ENCODE measurements around the gene KCNG2.

DNA sequence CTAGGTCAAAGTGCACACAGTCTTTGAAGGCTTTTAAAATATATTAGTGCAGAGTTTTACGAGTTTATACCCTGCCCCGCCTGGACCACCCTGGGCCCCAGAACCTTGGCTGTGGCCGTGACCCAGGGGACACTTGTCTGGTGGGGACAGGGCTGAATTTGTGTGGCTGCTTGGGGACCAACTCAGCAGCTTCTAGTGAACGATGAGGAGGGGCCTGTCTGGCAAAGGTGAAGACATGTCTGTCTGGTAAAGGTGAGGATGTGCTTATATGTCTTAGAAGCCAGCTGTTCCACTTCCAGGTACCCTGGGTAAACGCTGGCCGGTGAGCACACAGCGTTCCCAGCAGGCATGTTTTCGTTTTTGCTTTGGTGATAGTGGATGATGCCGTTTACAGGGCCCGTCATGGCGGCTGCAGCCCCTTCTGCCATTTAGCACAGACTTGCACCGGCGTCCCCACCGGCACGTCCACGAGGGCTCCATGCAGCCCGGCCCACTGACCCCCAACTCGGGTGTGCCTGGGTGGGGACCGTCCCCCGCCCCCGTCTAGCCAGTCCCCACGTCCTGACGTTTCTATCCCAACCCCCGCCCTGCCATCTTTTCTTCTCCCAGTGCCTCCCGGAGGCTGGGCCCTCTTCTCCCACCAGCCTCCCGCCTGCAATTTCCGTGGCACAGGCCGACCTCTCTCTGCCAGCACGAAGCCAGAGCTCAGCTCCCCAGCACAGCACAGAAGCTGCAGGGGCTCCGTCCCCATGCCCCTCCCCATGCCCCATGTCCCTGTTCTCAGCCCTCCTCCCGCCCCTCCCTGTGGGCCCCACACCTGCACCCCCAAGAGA is 85.9 kb downstream of the KCNG2 start:
- no peak for TF ChIP-seq POLR2A (IDR thresholded peaks at IDR 0.05)
- TF ChIP-seq, protein P1, sequence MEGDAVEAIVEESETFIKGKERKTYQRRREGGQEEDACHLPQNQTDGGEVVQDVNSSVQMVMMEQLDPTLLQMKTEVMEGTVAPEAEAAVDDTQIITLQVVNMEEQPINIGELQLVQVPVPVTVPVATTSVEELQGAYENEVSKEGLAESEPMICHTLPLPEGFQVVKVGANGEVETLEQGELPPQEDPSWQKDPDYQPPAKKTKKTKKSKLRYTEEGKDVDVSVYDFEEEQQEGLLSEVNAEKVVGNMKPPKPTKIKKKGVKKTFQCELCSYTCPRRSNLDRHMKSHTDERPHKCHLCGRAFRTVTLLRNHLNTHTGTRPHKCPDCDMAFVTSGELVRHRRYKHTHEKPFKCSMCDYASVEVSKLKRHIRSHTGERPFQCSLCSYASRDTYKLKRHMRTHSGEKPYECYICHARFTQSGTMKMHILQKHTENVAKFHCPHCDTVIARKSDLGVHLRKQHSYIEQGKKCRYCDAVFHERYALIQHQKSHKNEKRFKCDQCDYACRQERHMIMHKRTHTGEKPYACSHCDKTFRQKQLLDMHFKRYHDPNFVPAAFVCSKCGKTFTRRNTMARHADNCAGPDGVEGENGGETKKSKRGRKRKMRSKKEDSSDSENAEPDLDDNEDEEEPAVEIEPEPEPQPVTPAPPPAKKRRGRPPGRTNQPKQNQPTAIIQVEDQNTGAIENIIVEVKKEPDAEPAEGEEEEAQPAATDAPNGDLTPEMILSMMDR (IDR thresholded peaks at IDR 0.05) = no peak

Data from body of pancreas (tissue), 4 donors.